Activated naive CD4-positive, alpha-beta T cell treated with anti-CD3 and anti-CD28 coated beads for 36 hours (primary cell): ENCODE data around the gene ZDHHC9. TPM values are rescaled to one million over a fixed set of nuclear protein-coding genes. Genes with fewer than 3 reads are reported as not detected.
A peak's percentile ranks its signal among the peaks of the same experiment; 100 is the strongest.

Experiments used
- CTCF ChIA-PET: fragments of 350-600 bp; sonication (Branson Sonifier 250); formaldehyde crosslinking; loops from one replicate; lab custom pipeline; 2021; ENCODE audit warnings: antibody characterized with exemption; lab: Charles Lee
- DNase-seq: peaks from one replicate; pipeline ENCODE4 v3.0.0-alpha.2; 2020
- H3K27ac Mint-ChIP-seq: one replicate; pipeline ENCODE4 v1.8.0; 2021; ENCODE audit warnings: mild to moderate bottlenecking, mixed read lengths
- H3K27me3 Mint-ChIP-seq: one replicate; pipeline ENCODE4 v1.8.0; 2021; ENCODE audit warnings: low read depth, mixed read lengths
- H3K36me3 Mint-ChIP-seq: one replicate; pipeline ENCODE4 v1.8.0; 2021; ENCODE audit warnings: low read depth, mixed read lengths
- H3K4me1 Mint-ChIP-seq: one replicate; pipeline ENCODE4 v1.8.0; 2021; ENCODE audit warnings: low read depth, mixed read lengths
- H3K4me3 Mint-ChIP-seq: one replicate; pipeline ENCODE4 v1.8.0; 2021; ENCODE audit warnings: mild to moderate bottlenecking, moderate library complexity, mixed read lengths
- H3K9me3 Mint-ChIP-seq: one replicate; pipeline ENCODE4 v1.8.0; 2021; ENCODE audit warnings: mixed read lengths
- intact Hi-C: fragments of 100-400 bp; cut with micrococcal nuclease; formaldehyde crosslinking; loops from one replicate; pipeline ENCODE4 v1.15.1; 2023
- total RNA-seq, 2 experiments: library from RNA; stranded (reverse); gene quantifications; one replicate each; pipeline ENCODE4 v1.2.3, GENCODE V29; 2021

Gene ZDHHC9
- total RNA-seq, 2 experiments from 2014 or later, result 7.1 TPM

GRCh38 chrX:129781680-129782495 is 61.8 kb downstream of the ZDHHC9 start:
- H3K27me3 Mint-ChIP-seq, result no peaks in the 10 kb centered on the region
- CTCF ChIA-PET, result interaction anchor here (0.9 to 2.6 kb wide), 10 partner anchors 12 to 147 kb away, joined by 3 to 13 read pairs (median 4); partner anchors contain the start of gene APLN
- H3K36me3 Mint-ChIP-seq, result peaks cover 48% of the 10 kb centered on the region
- H3K9me3 Mint-ChIP-seq, result no peaks in the 10 kb centered on the region
- peak; percentile 71 for DNase-seq
- intact Hi-C loops, result loop anchor here (1.0 to 5.0 kb wide), 11 partner anchors 17 to 486 kb away; partner anchors contain the start of genes BCORL1, UTP14A, ZDHHC9 and ZNF280C
- H3K27ac Mint-ChIP-seq, result peak overlapping the region; percentile 90
- H3K4me1 Mint-ChIP-seq, result peaks cover 54% of the 10 kb centered on the region
- H3K4me3 Mint-ChIP-seq, result peak overlapping the region; percentile 82

GRCh38 chrX:129781134-129781672 is 62.5 kb downstream of the ZDHHC9 start:
- Mint-ChIP-seq H3K27me3 (no peaks in the 10 kb centered on the region), H3K4me3 (peak overlapping the region; percentile 82), H3K4me1 (peaks cover 53% of the 10 kb centered on the region), H3K27ac (peak overlapping the region; percentile 97), H3K9me3 (no peaks in the 10 kb centered on the region), H3K36me3 (peaks cover 45% of the 10 kb centered on the region)
- CTCF ChIA-PET, result interaction anchor here (0.5 to 1.8 kb wide), 10 partner anchors 12 to 146 kb away, joined by 3 to 6 read pairs (median 4); partner anchors contain the start of gene APLN
- intact Hi-C loops, result loop anchor here (1.0 to 5.0 kb wide), 11 partner anchors 18 to 487 kb away; partner anchors contain the start of genes BCORL1, UTP14A, ZDHHC9 and ZNF280C
- DNase-seq, result peak; percentile 91

GRCh38 chrX:129780441-129781105 is 63.1 kb downstream of the ZDHHC9 start:
- Mint-ChIP-seq H3K9me3 (no peaks in the 10 kb centered on the region), H3K36me3 (peaks cover 41% of the 10 kb centered on the region), H3K27ac (peak overlapping the region; percentile 97), H3K27me3 (no peaks in the 10 kb centered on the region), H3K4me3 (peak overlapping the region; percentile 82), H3K4me1 (peaks cover 48% of the 10 kb centered on the region)
- CTCF ChIA-PET, result interaction anchor here (0.6 to 1.8 kb wide), 8 partner anchors 10 to 140 kb away, joined by 3 to 6 read pairs (median 4); no protein-coding TSS in a partner anchor
- intact Hi-C loops, result loop anchor here (1.0 to 5.0 kb wide), 11 partner anchors 18 to 488 kb away; partner anchors contain the start of genes BCORL1, UTP14A, ZDHHC9 and ZNF280C
- no peak for DNase-seq

GRCh38 chrX:129779747-129780146 is 63.9 kb downstream of the ZDHHC9 start, which contains the start of gene SASH3:
SASH3 (plus strand) TSS chrX:129779949; CDS start chrX:129780098, 149 bp downstream.
- no peaks in the 10 kb centered on the region for H3K27me3 Mint-ChIP-seq
- CTCF ChIA-PET, result interaction anchor here (0.9 to 1.7 kb wide), 5 partner anchors 9 to 54 kb away, joined by 3 to 5 read pairs (median 3); no protein-coding TSS in a partner anchor
- no peaks in the 10 kb centered on the region for H3K9me3 Mint-ChIP-seq
- intact Hi-C loops, result loop anchor here (2.0 to 5.0 kb wide), 5 partner anchors 19 to 393 kb away; partner anchors contain the start of genes BCORL1 and ZDHHC9
- H3K4me3 Mint-ChIP-seq, result peak within 1 kb of the TSS; percentile 82
- peaks cover 50% of the 10 kb centered on the region for H3K4me1 Mint-ChIP-seq
- peak within 1 kb of the TSS; percentile 97 for H3K27ac Mint-ChIP-seq
- H3K36me3 Mint-ChIP-seq, result peaks cover 37% of the 10 kb centered on the region
- DNase-seq, result peak; percentile 81

- intact Hi-C loops, result no loop called here
- CTCF ChIA-PET, result interaction anchor here (0.9 to 1.8 kb wide), 4 partner anchors 11 to 53 kb away, joined by 3 to 6 read pairs (median 4); no protein-coding TSS in a partner anchor
- Mint-ChIP-seq H3K27ac (peak overlapping the region; percentile 97), H3K36me3 (peaks cover 32% of the 10 kb centered on the region), H3K4me1 (peaks cover 50% of the 10 kb centered on the region), H3K4me3 (peak overlapping the region; percentile 82), H3K9me3 (no peaks in the 10 kb centered on the region), H3K27me3 (no peaks in the 10 kb centered on the region)
- no peak for DNase-seq
Observed at GRCh38 chrX:129779086-129779672, 64.5 kb downstream of the ZDHHC9 start.

- no peaks in the 10 kb centered on the region for H3K9me3 Mint-ChIP-seq
- intact Hi-C loops, result no loop called here
- H3K4me1 Mint-ChIP-seq, result peaks cover 49% of the 10 kb centered on the region
- peak overlapping the region; percentile 97 for H3K27ac Mint-ChIP-seq
- H3K36me3 Mint-ChIP-seq, result peaks cover 17% of the 10 kb centered on the region
- CTCF ChIA-PET, result interaction anchor here (1.0 to 1.8 kb wide), 3 partner anchors 11 to 21 kb away, joined by 3 to 6 read pairs (median 3); no protein-coding TSS in a partner anchor
- peak overlapping the region; percentile 82 for H3K4me3 Mint-ChIP-seq
- DNase-seq, result peak; percentile 83
- H3K27me3 Mint-ChIP-seq, result no peaks in the 10 kb centered on the region
Observed at GRCh38 chrX:129777218-129778030, 66.3 kb downstream of the ZDHHC9 start.

GRCh38 chrX:129773649-129774458 is 69.8 kb downstream of the ZDHHC9 start:
- no peaks in the 10 kb centered on the region for H3K27me3 Mint-ChIP-seq
- intact Hi-C loops, result no loop called here
- peaks cover 62% of the 10 kb centered on the region for H3K4me1 Mint-ChIP-seq
- CTCF ChIA-PET, result interaction anchor here (0.9 to 1.1 kb wide), 3 partner anchors 9 to 18 kb away, joined by 3 to 4 read pairs (median 3); no protein-coding TSS in a partner anchor
- no peaks in the 10 kb centered on the region for H3K9me3 Mint-ChIP-seq
- no peaks in the 10 kb centered on the region for H3K36me3 Mint-ChIP-seq
- no peak overlapping the region for H3K4me3 Mint-ChIP-seq
- peak overlapping the region; percentile 91 for H3K27ac Mint-ChIP-seq
- DNase-seq, result peak; percentile 63

GRCh38 chrX:129772796-129773431 is 70.8 kb downstream of the ZDHHC9 start:
- Mint-ChIP-seq H3K27ac (peak overlapping the region; percentile 91), H3K36me3 (no peaks in the 10 kb centered on the region), H3K27me3 (no peaks in the 10 kb centered on the region), H3K9me3 (no peaks in the 10 kb centered on the region), H3K4me1 (peaks cover 67% of the 10 kb centered on the region), H3K4me3 (peak overlapping the region; percentile 32)
- DNase-seq, result peak; percentile 68
- intact Hi-C loops, result no loop called here
- CTCF ChIA-PET, result interaction anchor here (1.1 to 2.1 kb wide), 3 partner anchors 8 to 17 kb away, joined by 3 to 5 read pairs (median 3); no protein-coding TSS in a partner anchor

GRCh38 chrX:129771266-129771995 is 72.3 kb downstream of the ZDHHC9 start:
- CTCF ChIA-PET, result interaction anchor here (0.9 to 2.6 kb wide), 5 partner anchors 9 to 167 kb away, joined by 3 to 10 read pairs (median 4); partner anchors contain the start of gene SASH3
- Mint-ChIP-seq H3K9me3 (no peaks in the 10 kb centered on the region), H3K4me1 (peaks cover 71% of the 10 kb centered on the region), H3K4me3 (peak overlapping the region; percentile 34), H3K27me3 (no peaks in the 10 kb centered on the region), H3K27ac (peak overlapping the region; percentile 92), H3K36me3 (no peaks in the 10 kb centered on the region)
- DNase-seq, result peak; percentile 61
- intact Hi-C loops, result no loop called here
